Endothelial cell (in vitro differentiated cells): Measurements from ENCODE around the gene CTU1. TPM values are rescaled to one million over a fixed set of nuclear protein-coding genes. Genes with fewer than 3 reads are reported as not detected.
A peak's percentile ranks its signal among the peaks of the same experiment; 100 is the strongest.

Experiments
- DNase-seq: peaks from one replicate; pipeline ENCODE4 v3.0.0; 2021; ENCODE audit warnings: low spot score
- H3K27ac Mint-ChIP-seq: one replicate; pipeline ENCODE4 v1.8.0; 2021; ENCODE audit warnings: mixed read lengths, inconsistent platforms; ENCODE audit not compliant: unreplicated experiment
- H3K27me3 Mint-ChIP-seq: one replicate; pipeline ENCODE4 v1.8.0; 2021; ENCODE audit warnings: mild to moderate bottlenecking, moderate library complexity, mixed read lengths, inconsistent platforms; ENCODE audit not compliant: unreplicated experiment
- H3K36me3 Mint-ChIP-seq: one replicate; pipeline ENCODE4 v1.8.0; 2021; ENCODE audit warnings: mild to moderate bottlenecking, low read depth, mixed read lengths, inconsistent platforms; ENCODE audit not compliant: unreplicated experiment
- H3K4me1 Mint-ChIP-seq: one replicate; pipeline ENCODE4 v1.8.0; 2021; ENCODE audit warnings: mild to moderate bottlenecking, mixed read lengths, inconsistent platforms; ENCODE audit not compliant: unreplicated experiment
- H3K4me3 Mint-ChIP-seq: one replicate; pipeline ENCODE4 v1.8.0; 2021; ENCODE audit warnings: mild to moderate bottlenecking, mixed read lengths, inconsistent platforms; ENCODE audit not compliant: unreplicated experiment
- H3K9me3 Mint-ChIP-seq: one replicate; pipeline ENCODE4 v1.8.0; 2021; ENCODE audit warnings: mixed read lengths, inconsistent platforms; ENCODE audit not compliant: unreplicated experiment
- total RNA-seq: library from RNA; stranded (reverse); fragmentation: NEBNext Ultra II Directional; extraction: Animal tissue kit (Norgen Biotek cat#: 25700); gene quantifications from one replicate; pipeline ENCODE4 v1.2.1, GENCODE V29; 2021; ENCODE audit not compliant: unreplicated experiment
- TF ChIP-seq, protein P1 (sequence below): fragments of 200-600 bp; sonication (generic); IDR thresholded peaks from one replicate; pipeline ENCODE4 v1.5.0; 2021; ENCODE audit warnings: antibody characterized with exemption; ENCODE audit not compliant: unreplicated experiment

CTU1 gene
- total RNA-seq, 1 donor from 2014 or later, result 5.4 TPM

- TF ChIP-seq, protein P1, sequence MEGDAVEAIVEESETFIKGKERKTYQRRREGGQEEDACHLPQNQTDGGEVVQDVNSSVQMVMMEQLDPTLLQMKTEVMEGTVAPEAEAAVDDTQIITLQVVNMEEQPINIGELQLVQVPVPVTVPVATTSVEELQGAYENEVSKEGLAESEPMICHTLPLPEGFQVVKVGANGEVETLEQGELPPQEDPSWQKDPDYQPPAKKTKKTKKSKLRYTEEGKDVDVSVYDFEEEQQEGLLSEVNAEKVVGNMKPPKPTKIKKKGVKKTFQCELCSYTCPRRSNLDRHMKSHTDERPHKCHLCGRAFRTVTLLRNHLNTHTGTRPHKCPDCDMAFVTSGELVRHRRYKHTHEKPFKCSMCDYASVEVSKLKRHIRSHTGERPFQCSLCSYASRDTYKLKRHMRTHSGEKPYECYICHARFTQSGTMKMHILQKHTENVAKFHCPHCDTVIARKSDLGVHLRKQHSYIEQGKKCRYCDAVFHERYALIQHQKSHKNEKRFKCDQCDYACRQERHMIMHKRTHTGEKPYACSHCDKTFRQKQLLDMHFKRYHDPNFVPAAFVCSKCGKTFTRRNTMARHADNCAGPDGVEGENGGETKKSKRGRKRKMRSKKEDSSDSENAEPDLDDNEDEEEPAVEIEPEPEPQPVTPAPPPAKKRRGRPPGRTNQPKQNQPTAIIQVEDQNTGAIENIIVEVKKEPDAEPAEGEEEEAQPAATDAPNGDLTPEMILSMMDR, result no peak
- peaks cover 2% of the 10 kb centered on the region for H3K27me3 Mint-ChIP-seq
- no peak for DNase-seq
- peaks cover 13% of the 10 kb centered on the region for H3K4me1 Mint-ChIP-seq
- no peak overlapping the region for H3K27ac Mint-ChIP-seq
- no peaks in the 10 kb centered on the region for H3K9me3 Mint-ChIP-seq
- no peak overlapping the region for H3K4me3 Mint-ChIP-seq
- H3K36me3 Mint-ChIP-seq, result peaks cover 12% of the 10 kb centered on the region
Measured at GRCh38 chr19:51099047-51099382, 9.2 kb downstream of the CTU1 start.

GRCh38 chr19:51098365-51099046 is 9.7 kb downstream of the CTU1 start:
- H3K4me3 Mint-ChIP-seq, result no peak overlapping the region
- no peaks in the 10 kb centered on the region for H3K9me3 Mint-ChIP-seq
- peaks cover 2% of the 10 kb centered on the region for H3K27me3 Mint-ChIP-seq
- H3K36me3 Mint-ChIP-seq, result peaks cover 10% of the 10 kb centered on the region
- H3K4me1 Mint-ChIP-seq, result peaks cover 13% of the 10 kb centered on the region
- no peak for DNase-seq
- H3K27ac Mint-ChIP-seq, result no peak overlapping the region
- TF ChIP-seq, protein P1, result no peak

DNA sequence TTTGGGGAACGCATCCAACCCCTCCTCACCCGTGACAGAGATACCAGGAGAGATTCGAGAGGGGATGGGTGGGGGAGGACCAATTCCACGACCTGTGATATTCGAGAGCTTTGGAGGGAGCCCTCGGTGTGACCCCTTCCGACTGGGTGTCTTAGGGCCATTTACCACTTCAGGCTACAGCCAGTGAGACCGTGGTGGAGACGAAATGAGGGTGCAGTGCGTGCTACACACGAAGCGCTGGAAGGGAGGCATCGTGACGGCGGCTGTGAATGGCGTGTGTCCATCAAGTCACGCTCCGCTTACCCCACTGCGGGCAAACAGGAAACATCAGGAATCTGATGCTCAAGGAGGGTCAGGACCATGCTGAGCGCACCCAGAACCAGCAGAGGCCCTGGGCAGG is 10.4 kb downstream of the CTU1 start:
- peaks cover 2% of the 10 kb centered on the region for H3K27me3 Mint-ChIP-seq
- H3K36me3 Mint-ChIP-seq, result peaks cover 5% of the 10 kb centered on the region
- H3K4me1 Mint-ChIP-seq, result peaks cover 13% of the 10 kb centered on the region
- DNase-seq, result no peak
- no peak overlapping the region for H3K4me3 Mint-ChIP-seq
- H3K27ac Mint-ChIP-seq, result no peak overlapping the region
- TF ChIP-seq, protein P1, result no peak
- H3K9me3 Mint-ChIP-seq, result no peaks in the 10 kb centered on the region

DNA sequence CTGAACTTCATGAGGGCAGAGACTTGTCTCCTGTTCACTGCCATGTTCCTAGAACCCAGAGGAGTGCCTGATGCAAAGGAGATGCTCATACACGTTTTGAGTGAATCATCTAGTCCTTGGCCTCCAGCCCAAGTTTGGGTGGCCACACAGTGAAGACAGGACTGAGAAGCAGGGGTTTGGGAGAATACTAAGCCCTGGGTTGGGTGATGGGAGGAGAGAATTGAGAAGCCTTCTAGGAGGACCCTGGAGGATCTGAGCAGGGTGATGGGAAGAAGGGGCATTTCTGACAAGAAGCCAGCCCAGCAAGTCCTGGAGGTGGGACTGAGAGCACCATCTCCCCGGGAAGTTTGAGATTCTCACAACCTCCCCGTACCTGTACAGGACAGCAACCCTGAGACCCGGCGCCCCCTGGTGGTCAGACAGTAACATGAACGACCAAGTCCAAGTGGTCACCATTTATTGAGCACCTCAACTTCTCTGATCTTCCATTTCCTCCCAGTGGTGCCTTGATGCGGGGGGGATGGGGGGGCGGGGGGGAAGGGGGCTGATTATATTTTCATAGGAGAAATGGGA is 11.0 kb downstream of the CTU1 start:
- peak overlapping the region; percentile 4 for H3K4me3 Mint-ChIP-seq
- H3K27ac Mint-ChIP-seq, result peak overlapping the region; percentile 25
- no peaks in the 10 kb centered on the region for H3K36me3 Mint-ChIP-seq
- DNase-seq, result peak; percentile 72
- TF ChIP-seq, protein P1, result peak; percentile 64
- peaks cover 18% of the 10 kb centered on the region for H3K4me1 Mint-ChIP-seq
- H3K27me3 Mint-ChIP-seq, result peaks cover 2% of the 10 kb centered on the region
- H3K9me3 Mint-ChIP-seq, result no peaks in the 10 kb centered on the region

DNA sequence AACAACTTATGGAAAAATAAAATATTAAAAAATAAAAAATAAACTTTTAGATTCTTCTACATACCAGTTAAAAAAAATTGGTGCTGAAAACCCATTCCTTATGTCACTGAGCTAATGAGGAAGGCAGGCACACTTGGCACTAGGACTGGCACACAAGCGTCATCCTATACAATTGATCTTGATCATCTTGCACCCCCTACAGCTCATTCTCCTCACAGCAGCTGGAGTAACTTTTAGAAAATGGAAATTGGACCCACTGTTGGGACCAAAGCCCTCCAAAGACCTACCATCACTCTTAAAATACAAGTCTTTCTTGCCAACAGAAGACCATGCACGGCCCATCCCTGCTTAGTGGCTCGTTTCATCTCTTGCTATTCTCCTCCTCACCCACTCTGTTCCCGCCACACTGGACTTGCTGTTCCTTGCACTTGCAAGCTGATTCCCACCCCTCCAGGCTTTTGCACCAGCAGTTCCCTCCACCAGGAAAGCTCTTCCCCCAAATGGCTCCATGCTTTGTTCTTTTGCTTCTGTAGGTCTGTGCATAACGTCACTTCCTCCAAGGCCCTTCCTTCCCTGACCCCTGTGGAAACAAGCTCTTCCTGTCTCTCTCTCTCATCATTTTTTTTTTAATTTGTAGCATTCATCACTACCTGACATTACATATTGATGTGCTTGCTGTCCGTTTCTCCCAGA is 11.6 kb downstream of the CTU1 start:
- DNase-seq, result no peak
- Mint-ChIP-seq H3K4me1 (peaks cover 18% of the 10 kb centered on the region), H3K9me3 (no peaks in the 10 kb centered on the region), H3K27me3 (peaks cover 2% of the 10 kb centered on the region), H3K36me3 (no peaks in the 10 kb centered on the region), H3K4me3 (peak overlapping the region; percentile 4), H3K27ac (peak overlapping the region; percentile 25)
- TF ChIP-seq, protein P1, result no peak
